Measurements from ENCODE around the gene ACAD10.

Gene ACAD10

GRCh38 chr12:111756681-111757080, 70.8 kb downstream of the ACAD10 start:
- no peak for TF ChIP-seq CTCF (IDR thresholded peaks at IDR 0.05; ENCODE audit: low read depth, low read length)
- DNase-seq (ENCODE audit: low read depth, low spot score) = no peak
- in situ Hi-C loops (cut with HindIII; ENCODE audit: low sequenced_read_pairs) = no loop called here
- no peak overlapping the region for H3K4me3 ChIP-seq (ENCODE audit: low read depth, low read length)

- no peak for TF ChIP-seq CTCF (IDR thresholded peaks at IDR 0.05; ENCODE audit: low read depth, low read length)
- in situ Hi-C loops (cut with HindIII; ENCODE audit: low sequenced_read_pairs) = no loop called here
- H3K4me3 ChIP-seq (ENCODE audit: low read depth, low read length) = no peak overlapping the region
- DNase-seq (ENCODE audit: low read depth, low spot score) = peak; percentile 69
These were observed 71.7 kb downstream of the ACAD10 start for GRCh38 chr12:111757361-111758119.

- TF ChIP-seq CTCF (IDR thresholded peaks at IDR 0.05; ENCODE audit: low read depth, low read length) = no peak
These were observed 72.3 kb downstream of the ACAD10 start for GRCh38 chr12:111758120-111758561.

DNA sequence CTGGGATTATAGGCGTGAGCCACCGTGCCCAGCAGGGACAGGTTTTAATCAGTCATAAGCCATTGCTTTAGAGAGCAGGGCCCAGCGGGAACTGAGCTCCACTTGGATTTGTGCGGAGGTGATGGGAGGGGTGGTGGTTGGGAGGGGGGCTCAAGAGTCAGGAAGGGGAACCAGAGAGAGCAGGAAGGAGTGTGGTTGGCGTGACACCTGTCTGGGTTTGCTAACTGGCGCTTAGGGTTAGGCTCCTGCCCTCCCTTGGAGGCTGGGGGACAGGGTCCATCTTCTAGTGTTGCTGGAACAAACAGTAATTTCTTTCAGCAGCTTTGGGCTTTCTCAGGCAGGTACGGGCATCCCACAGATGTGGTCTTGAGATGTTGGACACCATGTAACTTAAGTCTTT, 73.4 kb downstream of the ACAD10 start:
- in situ Hi-C loops (cut with HindIII; ENCODE audit: low sequenced_read_pairs) = no loop called here
- no peak for TF ChIP-seq CTCF (IDR thresholded peaks at IDR 0.05; ENCODE audit: low read depth, low read length)
- no peak for DNase-seq (ENCODE audit: low read depth, low spot score)
- no peak overlapping the region for H3K4me3 ChIP-seq (ENCODE audit: low read depth, low read length)

More at GRCh38 chr12:111758120-111758561, 72.3 kb downstream of the ACAD10 start:
- no peak overlapping the region for H3K4me3 ChIP-seq (ENCODE audit: low read depth, low read length)
- no peak for DNase-seq (ENCODE audit: low read depth, low spot score)
- in situ Hi-C loops (cut with HindIII; ENCODE audit: low sequenced_read_pairs) = no loop called here

- DNase-seq (ENCODE audit: low read depth, low spot score) = no peak
- no peak overlapping the region for H3K4me3 ChIP-seq (ENCODE audit: low read depth, low read length)
- in situ Hi-C loops (cut with HindIII; ENCODE audit: low sequenced_read_pairs) = no loop called here
- TF ChIP-seq CTCF (IDR thresholded peaks at IDR 0.05; ENCODE audit: low read depth, low read length) = no peak
These were observed 74.1 kb downstream of the ACAD10 start for GRCh38 chr12:111759991-111760390.

- in situ Hi-C loops (cut with HindIII; ENCODE audit: low sequenced_read_pairs) = no loop called here
- no peak for TF ChIP-seq CTCF (IDR thresholded peaks at IDR 0.05; ENCODE audit: low read depth, low read length)
- no peak for DNase-seq (ENCODE audit: low read depth, low spot score)
- no peak overlapping the region for H3K4me3 ChIP-seq (ENCODE audit: low read depth, low read length)
These were observed 75.2 kb downstream of the ACAD10 start for GRCh38 chr12:111761099-111761498.

All from astrocyte of the spinal cord (primary cell).